Stimulated activated CD4-positive, alpha-beta T cell treated with anti-CD3 and anti-CD28 coated beads, Interleukin-4, amount 100 ng/mL, for 1 hour (primary cell): ENCODE measurements around the gene HOXA7.

Source experiments
- DNase-seq: peaks from one replicate; pipeline ENCODE4 v3.0.0-alpha.2; 2020

Gene HOXA7

GRCh38 chr7:27146491-27147198, 9.8 kb downstream of the HOXA7 start:
- no peak for DNase-seq

- DNase-seq = no peak
Measured at GRCh38 chr7:27145914-27146412, 10.5 kb downstream of the HOXA7 start.

DNA sequence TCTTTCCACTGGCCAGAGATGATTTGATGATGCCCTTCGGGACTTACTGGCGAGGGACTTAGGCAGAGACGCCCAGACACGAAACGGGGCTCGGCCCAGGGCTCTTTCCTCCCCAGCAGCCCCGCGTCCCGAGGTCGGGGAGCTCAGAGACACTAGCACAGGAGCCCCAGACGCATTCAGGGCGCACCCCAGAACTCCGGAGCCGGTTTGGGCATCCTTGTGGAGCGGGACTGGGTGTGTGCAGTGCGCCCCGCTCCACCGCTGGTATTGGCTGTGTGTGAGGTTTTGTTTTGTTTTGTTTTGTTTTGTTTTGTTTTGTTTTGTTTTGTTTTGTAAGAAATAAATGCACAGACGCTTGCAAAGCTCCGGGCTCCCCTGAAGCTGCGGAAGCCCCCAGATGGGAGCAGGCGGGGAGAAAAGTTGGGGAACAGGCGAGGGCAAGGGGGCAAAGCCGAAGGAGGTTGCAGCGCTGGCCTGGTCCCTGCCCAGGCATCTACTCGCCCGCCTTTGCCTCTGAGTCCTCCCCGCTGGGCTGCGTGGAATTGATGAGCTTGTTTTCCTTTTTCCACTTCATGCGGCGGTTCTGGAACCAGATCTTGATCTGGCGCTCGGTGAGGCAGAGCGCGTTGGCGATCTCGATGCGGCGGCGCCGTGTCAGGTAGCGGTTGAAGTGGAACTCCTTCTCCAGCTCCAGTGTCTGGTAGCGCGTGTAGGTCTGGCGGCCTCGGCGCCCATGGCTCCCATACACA, 11.1 kb downstream of the HOXA7 start:
- no peak for DNase-seq

GRCh38 chr7:27144781-27145164, 11.7 kb downstream of the HOXA7 start:
- no peak for DNase-seq

GRCh38 chr7:27143950-27144780, 12.3 kb downstream of the HOXA7 start:
- no peak for DNase-seq

- DNase-seq = no peak
Measured at GRCh38 chr7:27143023-27143949, 13.2 kb downstream of the HOXA7 start, which contains the start of gene HOXA5. TSS of gene HOXA5 (minus strand) at chr7:27143681. CDS start at chr7:27143607, 74 bp downstream.

GRCh38 chr7:27142580-27143022, 13.9 kb downstream of the HOXA7 start:
- DNase-seq = no peak

DNA sequence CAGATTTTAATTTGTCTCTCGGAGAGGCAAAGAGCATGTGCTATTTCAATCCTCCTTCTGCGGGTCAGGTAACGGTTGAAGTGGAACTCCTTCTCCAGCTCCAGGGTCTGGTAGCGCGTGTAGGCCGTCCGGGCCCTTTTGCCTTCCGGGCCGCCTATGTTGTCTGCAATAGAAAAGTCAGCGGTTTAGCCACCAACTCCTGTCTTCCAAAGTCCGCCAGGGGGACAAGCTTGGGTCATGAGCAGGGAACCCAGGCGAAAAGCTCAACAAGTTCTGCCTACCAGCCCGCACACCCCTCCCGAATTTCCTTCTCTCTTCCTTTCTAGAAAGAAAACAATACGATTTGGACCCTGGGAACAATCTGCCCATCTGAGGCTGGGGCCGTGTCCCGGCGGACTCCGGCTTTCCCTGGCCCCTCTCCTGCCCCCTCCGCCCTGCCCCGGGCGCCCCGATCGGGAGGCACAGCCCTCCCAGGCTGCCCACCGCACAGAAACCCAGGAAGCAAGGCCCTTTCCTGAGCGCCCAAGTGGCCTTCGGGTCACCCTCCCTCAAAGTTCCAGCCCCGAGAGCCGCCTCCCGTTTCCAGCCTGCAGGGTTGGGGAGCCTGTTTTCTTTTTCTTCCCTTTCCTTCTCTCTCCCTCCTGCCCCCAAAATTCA, 14.4 kb downstream of the HOXA7 start:
- DNase-seq = no peak

DNA sequence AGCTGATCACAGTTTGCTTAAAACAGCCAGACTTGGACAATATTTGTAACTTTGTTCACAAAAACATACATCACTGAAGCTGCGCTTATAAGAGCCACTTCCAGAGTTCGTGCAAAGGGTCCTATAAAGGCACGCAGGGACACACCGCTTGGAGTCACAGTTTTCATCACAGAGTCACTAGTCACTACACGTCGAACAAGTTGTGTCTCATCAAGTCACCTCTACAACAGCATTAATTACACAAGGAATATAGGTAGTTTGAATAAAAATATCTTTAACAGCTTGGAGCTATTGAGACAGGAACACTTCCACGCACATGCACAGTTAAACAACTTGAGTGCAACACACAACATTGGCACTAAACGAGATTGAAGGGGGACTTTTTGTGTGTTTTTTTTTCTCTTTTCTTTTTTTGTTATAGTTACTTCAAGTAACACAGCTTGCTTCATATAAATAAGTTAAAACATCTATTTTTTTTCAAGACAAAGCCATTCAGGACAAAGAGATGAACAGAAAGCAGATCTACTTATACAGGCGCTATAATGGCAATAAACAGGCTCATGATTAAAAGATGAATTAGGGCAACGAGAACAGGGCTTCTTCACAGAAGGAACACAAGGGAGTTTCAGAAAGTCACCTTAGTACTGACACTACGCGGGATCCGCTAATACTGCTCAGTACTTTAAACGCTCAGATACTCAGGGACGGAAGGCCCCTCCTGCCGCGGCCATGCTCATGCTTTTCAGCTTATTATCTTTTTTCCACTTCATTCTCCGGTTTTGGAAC, 15.1 kb downstream of the HOXA7 start:
- no peak for DNase-seq

DNA sequence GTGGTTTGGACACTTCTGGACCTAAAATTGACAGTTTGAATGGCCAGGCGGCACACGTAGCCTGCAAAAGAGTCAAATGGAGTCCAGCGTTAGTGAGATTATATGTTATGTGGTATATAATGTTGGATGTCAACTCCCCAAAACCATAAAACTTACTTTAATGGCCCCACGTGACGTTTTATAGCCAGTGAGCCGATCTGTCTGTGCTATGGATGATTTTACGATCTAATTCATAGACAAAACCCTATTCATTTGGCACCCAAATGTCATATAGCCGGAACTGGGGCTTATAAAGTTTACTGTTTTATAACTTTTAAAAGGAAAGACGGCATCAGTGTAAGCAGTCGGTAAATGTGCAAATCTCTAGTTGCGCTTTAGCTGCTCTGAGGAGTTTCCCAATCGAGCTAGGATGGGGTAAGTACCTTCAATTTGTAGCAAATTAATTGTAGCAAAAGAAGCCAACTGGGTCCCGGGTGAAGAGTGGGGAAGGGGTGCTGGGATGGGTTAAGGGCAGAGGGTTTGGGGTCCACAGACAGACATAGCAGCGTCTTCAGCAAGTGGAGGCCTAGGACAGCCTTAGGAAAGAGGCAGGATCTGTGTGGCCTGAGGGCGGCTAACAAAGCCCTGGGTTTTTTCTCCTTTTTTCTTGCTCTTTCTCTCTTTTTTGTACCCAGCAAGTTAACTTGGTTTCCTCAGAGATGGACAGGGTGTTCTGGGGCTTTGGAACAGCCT, 16.2 kb downstream of the HOXA7 start:
- no peak for DNase-seq

GRCh38 chr7:27139334-27140125, 16.9 kb downstream of the HOXA7 start:
- no peak for DNase-seq

DNA sequence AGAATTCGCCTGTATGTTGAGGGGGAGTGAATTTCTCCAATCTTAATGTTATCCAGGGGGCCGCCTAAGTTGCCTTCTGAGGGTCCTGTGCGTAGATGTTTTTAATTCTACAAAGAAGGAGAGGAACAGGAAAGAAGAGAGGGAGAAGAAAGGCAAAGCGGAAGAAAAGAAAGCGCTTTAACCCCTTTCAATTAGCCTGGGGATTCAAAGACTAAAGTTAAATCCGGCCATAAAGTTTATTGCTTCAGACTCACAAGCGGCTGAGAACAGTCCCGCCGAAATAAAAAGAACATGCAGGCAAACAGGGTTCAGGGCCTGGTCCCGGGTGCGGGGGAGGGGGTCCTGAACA, 17.5 kb downstream of the HOXA7 start:
- no peak for DNase-seq

DNA sequence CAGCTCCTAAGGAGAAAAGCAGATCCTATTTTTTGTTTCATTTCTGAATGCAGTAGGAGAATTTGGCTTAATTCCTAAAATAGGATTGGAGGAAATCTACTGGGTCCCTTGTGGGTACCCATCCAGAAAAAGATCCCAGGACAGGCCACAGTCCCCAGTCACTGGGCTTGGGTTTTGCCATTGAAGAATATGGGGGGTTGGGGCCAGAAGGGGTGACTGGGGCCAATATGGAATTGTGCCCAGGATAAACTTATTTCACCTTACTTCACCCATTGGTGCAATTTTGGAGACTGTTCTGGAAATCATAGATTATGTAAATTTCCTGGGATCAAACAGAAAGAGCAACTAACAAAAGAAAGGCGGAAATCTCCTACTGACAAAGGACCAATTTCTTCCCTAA, 18.0 kb downstream of the HOXA7 start:
- no peak for DNase-seq

GRCh38 chr7:27137640-27138315, 18.7 kb downstream of the HOXA7 start:
- DNase-seq = no peak

DNA sequence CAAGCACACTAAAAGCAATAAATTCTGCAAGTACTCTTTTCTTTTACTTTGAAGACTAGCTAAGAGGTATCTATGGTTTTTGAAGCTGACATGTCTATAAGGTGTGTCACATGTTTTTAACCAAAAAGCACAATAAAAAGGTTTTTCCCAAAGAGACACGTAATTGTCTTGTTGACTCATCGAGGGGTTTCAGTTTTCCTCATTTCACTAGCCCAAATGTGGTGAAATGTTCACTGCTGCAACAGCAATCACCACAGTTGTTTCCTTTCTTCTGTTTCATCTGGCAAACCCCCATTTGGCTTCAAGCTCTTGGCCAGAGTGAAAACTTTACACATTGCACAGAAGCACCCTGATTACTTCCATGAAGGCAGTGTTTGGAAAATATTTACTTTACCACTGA, 22.1 kb downstream of the HOXA7 start:
- DNase-seq = no peak

- no peak for DNase-seq
Measured at GRCh38 chr7:27133409-27134231, 22.9 kb downstream of the HOXA7 start.

DNA sequence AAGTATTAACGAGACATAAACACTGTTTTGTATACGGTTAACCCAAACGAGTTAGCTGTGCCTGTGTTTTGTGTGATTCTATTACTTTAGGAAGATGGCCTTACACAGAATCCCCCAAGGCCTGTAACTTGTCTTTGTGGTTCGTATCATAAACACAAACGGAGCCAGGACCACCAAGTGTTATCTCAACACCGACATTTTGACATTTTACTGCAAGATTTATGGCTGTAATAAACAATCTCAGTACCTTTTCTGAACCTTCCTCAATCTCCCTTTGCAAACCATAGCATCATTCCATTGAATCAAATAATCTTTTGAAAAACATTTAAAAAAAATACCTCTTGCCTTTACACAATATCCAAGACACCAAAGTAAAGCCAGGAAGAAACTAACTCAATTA, 23.5 kb downstream of the HOXA7 start:
- no peak for DNase-seq

DNA sequence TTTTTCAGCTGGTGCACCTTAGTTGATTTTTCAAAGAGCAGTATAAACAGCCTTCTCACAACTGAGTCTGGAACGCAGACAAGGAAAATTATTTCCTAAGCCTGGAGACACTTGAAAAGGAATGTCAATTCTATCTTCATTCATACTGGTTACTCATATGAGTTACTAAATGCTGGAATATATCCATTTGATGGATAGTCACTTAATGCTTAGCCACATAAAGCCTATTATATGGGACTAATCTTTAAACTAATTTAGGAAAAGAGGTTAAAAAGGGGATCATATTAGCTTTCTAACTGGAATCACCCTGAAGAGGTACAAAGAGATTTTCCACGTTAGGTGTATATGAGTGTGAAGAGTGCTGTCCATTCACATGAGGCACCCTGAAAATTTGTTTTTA, 24.3 kb downstream of the HOXA7 start:
- DNase-seq = no peak
